Stimulated activated CD8-positive, alpha-beta memory T cell treated with anti-CD3 and anti-CD28 coated beads, Interleukin-2, amount 100 ng/mL, for 48 hours (primary cell): ENCODE results near the gene CXCR6.
"Not testable (repeated sequence)": the region's sequence is repeated elsewhere in the genome, so short reads cannot be mapped to it uniquely, and the experiment has no call there.

Experiments
- DNase-seq, 2 donors: peaks; one replicate each; pipeline ENCODE4 v3.0.0-alpha.2; 2020; ENCODE audit warnings: low read depth in 2 of 2

The CXCR6 gene

GRCh38 chr3:45988362-45988761 lies 45.1 kb downstream of the CXCR6 start:
- DNase-seq: no peak

- no peak for DNase-seq
These were observed 45.5 kb downstream of the CXCR6 start for GRCh38 chr3:45988804-45989203.

DNA sequence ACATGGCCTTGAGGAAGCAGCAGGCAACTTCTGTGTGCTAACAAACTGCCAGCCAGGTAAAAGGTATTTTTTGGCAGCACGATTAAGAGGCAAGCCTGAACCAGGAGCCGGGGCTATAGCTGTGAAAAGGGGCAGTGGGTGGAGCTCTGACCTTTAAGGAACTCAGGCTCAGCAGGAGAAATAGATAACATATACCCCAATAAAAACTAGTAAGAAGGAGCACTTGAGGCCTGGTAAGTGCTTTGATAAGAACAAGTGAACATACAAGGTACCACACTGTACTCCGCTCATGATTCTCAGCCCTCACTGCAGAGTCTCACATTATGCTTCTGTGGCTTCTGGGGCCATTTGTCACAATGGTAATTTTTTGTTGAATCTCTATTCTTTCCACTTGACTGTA lies 46.9 kb downstream of the CXCR6 start:
- no peak for DNase-seq

DNA sequence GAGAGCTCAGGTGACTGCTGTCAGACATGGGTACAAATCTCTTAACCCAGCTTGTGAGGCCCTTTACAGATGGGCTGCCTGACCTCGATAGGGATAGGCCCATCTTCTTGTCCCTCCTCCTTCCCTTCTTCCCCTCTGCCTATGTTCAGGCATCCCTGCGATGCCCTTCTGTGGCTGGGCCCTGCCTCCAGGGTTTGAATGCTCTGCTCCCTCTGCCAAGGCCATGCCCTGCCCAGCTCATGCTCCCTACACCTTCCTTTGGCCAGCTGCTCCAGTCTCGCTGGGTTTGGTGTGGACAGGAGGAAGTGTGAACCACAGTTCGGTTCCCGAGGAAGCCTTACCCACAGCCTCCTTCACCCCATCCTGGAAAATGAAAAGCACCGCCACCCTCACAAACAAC lies 48.1 kb downstream of the CXCR6 start:
- DNase-seq: no peak

DNA sequence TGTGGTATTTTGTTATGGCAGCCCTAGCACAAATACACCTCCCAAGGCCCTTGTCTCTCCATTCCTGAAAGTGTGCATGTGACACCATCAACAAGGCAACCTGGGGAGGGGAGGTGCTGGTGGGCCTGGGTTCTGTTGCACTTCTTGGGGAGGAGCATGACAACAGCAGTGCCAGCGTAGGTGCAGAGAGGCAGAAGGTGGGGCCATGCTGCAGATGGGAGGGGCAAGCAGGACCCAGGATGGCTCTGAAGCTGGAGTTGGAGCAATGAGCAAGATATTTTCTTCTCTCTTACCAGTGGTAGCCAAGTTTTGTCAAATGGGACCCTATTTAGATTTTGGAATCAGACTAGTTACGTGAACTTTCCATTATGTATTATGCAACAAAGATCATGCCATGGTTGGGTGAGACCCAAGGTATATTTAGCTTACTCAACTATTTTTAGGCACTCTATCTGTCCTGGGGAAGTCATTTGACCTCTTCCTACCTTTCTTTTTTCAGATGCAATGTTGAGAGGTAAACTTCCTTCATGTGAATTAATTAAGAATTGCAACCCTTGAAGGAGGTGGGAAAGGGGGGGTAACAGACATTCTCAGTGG lies 49.0 kb downstream of the CXCR6 start:
- DNase-seq: no peak

- DNase-seq: no peak
These were observed 49.6 kb downstream of the CXCR6 start for GRCh38 chr3:45992821-45993221.

DNA sequence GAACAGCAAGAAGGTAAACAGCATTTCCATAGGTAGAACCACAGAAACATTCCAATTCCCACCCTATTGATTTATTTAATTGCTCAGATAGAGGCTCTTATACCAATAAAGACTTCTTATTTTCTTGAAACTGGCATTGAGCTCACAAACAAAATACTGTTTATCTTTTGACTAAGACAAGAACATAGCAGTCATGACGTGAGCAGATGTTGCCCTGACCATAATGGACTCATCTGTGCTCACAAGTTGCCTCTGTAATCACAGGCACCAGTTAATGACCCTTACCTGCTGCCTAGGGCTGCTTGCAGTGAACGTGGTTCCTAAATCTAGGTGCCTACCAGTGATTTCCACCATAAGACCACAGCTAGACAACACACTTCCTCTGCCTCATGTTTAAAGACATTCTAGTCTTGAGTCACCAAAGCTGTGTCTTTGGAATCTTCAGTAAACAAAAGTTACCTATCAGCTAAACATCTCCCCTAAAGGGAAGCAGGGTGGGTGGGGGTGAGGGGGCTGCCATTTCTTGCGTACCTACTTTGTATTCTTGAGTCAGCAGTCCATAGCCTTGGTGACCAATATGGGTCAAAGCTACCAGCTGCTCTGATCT lies 50.3 kb downstream of the CXCR6 start:
- no peak for DNase-seq

- peak in 1 of 2 donors; percentile 33 for DNase-seq
These were observed 51.4 kb downstream of the CXCR6 start for GRCh38 chr3:45994419-45995235.

DNA sequence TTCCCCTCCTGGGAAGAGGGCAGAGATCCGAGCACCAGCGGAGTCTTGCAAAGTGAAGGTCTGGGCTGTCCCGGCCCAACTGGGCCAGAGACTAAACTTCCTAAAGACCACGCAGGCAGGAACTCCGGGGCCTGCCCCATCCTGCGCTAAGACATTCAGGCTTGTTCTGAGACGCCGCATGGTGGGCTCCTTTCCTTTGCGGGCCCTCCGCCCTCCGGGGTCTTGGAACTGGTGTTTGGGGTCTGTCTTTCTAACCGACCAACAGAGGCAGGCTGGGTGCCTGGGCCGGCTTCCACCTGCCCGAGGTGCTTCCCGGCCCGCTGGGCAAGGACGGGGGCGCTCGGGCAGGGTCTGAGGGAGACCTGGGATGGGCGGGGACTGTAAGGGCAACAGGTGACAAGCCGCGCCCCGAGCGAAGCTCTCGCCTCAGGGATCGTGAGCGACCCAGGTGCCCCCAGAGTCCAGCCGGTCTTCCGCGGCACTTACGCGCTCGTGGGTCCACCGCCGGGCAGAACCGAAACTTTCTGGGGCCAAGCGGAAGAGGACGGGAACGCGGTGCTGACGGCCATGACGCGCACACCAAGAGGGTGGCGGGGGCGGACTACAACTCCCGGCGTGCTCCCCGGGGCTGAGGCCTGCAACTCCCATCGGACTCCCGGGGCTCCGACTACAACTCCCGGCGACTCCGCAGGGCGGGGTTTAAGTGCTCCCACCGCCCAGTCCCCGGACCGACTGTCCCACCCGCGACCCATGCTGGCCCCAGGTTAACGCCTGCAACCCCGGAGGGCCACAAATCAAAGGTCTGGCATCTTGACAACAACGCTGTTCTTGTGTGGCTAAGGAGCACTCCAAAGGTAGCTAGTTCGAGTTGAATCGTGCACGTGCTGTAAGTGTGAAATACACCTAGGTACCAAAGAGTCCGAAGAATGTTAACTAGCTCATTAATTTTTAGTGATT lies 52.2 kb downstream of the CXCR6 start, which contains the start of gene FYCO1:
FYCO1 (minus strand) TSS at position 589 of the 957 bp plus-strand sequence. CDS start 10,914 bp downstream, outside the sequence.
- peak; percentile 84 to 88 for DNase-seq

- not testable (repeated sequence) for DNase-seq
These were observed 54.2 kb downstream of the CXCR6 start for GRCh38 chr3:45997499-45997898.

GRCh38 chr3:45997942-45998341 lies 54.7 kb downstream of the CXCR6 start:
- DNase-seq: no peak
